Fibroblast of pulmonary artery (primary cell): ENCODE measurements around the gene CTNNA1.

Experiments
- DNase-seq: peaks from one replicate; pipeline ENCODE4 v3.0.0-alpha.2; 2010; ENCODE audit warnings: low read depth
- H3K4me3 ChIP-seq: replicated peaks from 2 replicates; pipeline ENCODE4 v1.5.1; 2011; ENCODE audit warnings: low read depth, mild to moderate bottlenecking, control low read depth, low read length, moderate library complexity
- TF ChIP-seq, protein P1 (sequence below): IDR thresholded peaks from 2 replicates; pipeline ENCODE4 v1.5.1; 2011; ENCODE audit warnings: mild to moderate bottlenecking, control low read depth, low read length, inconsistent platforms; ENCODE audit errors: missing control alignments

CTNNA1 gene

DNA sequence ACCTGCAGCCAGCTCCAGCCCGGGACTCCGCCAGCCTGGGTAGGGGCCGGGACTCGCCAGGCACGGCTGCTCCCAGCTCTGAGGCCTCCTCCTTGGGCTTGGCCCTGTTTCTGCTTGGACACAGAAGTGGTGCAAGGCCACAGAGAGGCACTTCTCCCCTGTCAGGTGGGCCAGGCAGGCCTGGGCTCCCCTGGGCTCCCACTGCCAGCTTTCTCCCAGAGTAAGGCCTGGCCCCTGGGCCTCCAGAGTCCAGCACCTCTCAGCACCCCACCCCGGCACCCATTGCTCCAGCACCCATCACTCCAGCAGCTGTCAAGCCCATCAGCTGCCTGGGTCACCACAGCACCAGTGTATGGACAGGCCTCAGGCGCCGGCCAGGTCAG, 193.0 kb downstream of the CTNNA1 start:
- DNase-seq, result no peak
- TF ChIP-seq, protein P1, sequence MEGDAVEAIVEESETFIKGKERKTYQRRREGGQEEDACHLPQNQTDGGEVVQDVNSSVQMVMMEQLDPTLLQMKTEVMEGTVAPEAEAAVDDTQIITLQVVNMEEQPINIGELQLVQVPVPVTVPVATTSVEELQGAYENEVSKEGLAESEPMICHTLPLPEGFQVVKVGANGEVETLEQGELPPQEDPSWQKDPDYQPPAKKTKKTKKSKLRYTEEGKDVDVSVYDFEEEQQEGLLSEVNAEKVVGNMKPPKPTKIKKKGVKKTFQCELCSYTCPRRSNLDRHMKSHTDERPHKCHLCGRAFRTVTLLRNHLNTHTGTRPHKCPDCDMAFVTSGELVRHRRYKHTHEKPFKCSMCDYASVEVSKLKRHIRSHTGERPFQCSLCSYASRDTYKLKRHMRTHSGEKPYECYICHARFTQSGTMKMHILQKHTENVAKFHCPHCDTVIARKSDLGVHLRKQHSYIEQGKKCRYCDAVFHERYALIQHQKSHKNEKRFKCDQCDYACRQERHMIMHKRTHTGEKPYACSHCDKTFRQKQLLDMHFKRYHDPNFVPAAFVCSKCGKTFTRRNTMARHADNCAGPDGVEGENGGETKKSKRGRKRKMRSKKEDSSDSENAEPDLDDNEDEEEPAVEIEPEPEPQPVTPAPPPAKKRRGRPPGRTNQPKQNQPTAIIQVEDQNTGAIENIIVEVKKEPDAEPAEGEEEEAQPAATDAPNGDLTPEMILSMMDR, result no peak
- H3K4me3 ChIP-seq, result no peak overlapping the region

- TF ChIP-seq, protein P1, result no peak
- no peak for DNase-seq
- H3K4me3 ChIP-seq, result no peak overlapping the region
Measured at GRCh38 chr5:138946831-138947560, 193.8 kb downstream of the CTNNA1 start.

DNA sequence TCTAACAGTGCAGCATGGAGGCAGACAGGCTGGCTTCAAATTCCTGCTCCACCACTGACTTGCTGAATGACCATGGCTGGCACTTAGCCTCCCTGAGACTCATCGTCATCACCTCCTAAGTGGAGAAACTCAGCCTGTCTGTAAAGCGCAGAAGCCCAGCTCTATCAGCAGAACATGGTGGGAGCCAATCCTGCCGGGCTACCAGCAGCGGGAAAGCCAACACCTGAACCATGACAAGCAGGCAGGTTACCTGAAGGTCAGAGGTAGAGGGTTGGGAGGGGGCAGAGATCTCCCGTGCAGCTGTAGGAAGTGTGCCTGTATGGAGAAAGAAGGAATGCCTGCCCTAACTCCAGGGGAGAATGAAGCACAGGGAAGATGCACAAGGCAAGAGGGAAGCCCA, 194.6 kb downstream of the CTNNA1 start:
- H3K4me3 ChIP-seq, result no peak overlapping the region
- DNase-seq, result no peak
- TF ChIP-seq, protein P1, result no peak

DNA sequence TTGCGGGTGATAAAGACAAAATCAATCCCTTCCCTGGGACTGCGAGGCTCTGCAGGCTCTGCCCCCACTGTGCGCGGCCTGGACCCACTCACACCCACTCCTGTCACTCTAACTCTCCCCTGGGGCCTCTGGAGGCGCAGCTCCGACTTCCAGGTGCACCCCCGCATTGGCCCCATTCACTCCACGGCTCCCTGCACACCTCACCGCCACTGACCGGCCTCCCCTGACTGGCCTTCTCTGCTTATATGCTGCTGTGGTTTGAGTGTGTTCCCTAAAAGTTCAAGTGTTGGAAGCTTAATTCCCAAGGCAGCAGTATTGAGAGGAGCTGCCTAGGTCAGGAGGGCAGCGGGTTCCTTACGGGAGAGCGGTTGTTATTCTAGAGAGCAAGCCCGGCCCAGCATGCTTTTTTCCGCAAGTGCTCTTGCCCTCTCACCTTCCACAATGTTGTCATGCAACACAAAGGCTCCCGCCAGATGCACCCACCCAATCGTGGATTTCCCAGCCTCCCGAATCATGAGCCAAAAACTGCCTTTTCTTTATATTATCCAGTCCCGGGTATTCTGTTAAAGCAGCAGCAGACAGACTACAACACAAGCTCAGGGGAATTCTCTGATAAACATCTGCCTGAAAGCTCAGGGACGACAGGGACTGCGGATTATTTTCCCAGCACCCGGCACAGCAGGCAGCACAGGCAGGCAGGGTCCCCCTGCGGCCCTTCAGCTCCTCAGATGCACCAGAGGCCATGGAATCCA, 195.4 kb downstream of the CTNNA1 start:
- TF ChIP-seq, protein P1, result no peak
- no peak overlapping the region for H3K4me3 ChIP-seq

DNA sequence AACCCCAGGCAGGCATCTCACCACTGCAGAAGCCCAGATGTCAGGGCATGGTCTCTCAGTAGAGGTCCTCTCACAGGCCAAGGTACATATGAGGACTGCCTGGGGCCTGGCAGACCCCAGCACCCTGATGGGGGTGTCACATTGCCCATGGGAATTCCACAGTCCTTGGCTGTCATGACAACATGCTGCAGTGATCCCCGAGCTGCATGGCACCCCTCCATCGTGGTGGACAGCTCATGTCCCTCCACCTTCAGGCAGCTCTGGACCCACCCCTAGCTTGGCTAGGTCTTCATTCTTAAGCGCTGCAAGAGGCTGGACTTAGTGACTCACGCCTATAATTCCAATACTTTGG, 196.0 kb downstream of the CTNNA1 start:
- H3K4me3 ChIP-seq, result no peak overlapping the region
- TF ChIP-seq, protein P1, result no peak
- no peak for DNase-seq

More for the DNA sequence above, 195.4 kb downstream of the CTNNA1 start:
- DNase-seq, result no peak

GRCh38 chr5:138949988-138950387, 196.8 kb downstream of the CTNNA1 start:
- DNase-seq, result no peak
- H3K4me3 ChIP-seq, result no peak overlapping the region
- TF ChIP-seq, protein P1, result no peak
